Neural cell (in vitro differentiated cells): ENCODE results near the gene DPP6. TPM values are rescaled to one million over a fixed set of nuclear protein-coding genes. Genes with fewer than 3 reads are reported as not detected.

Experiments used
- H2AFZ ChIP-seq: fragments of 200-600, 300-800 bp; sonication (generic), shearing (Covaris generic); 2 replicates; pipeline ENCODE4 v1.6.0; 2014; ENCODE audit warnings: low read depth, mild to moderate bottlenecking, antibody characterized with exemption, low read length, moderate library complexity
- H3F3A ChIP-seq: fragments of 200-600 bp; shearing (Covaris generic); 2 replicates; pipeline ENCODE4 v1.6.1; 2016; ENCODE audit warnings: mild to moderate bottlenecking, moderate library complexity, mixed read lengths, antibody characterized with exemption, low read length; ENCODE audit not compliant: insufficient read depth, poor library complexity, severe bottlenecking
- H3K27ac ChIP-seq: fragments of 200-600, 300-800 bp; sonication (generic), shearing (Covaris generic); 2 replicates; pipeline ENCODE4 v1.5.1; 2014; ENCODE audit warnings: mild to moderate bottlenecking, low read length, moderate library complexity
- H3K27me3 ChIP-seq: fragments of 300-800, 200-600 bp; sonication (generic), shearing (Covaris generic); 2 replicates; pipeline ENCODE4 v1.6.0; 2014; ENCODE audit warnings: mild to moderate bottlenecking, low read depth, low read length, moderate library complexity; ENCODE audit not compliant: insufficient read depth
- H3K36me3 ChIP-seq: fragments of 300-800, 200-600 bp; sonication (generic), shearing (Covaris generic); 2 replicates; pipeline ENCODE4 v1.5.1; 2014; ENCODE audit warnings: mild to moderate bottlenecking, antibody characterized with exemption, low read length, moderate library complexity; ENCODE audit not compliant: insufficient read depth
- H3K4me2 ChIP-seq: fragments of 300-800, 200-600 bp; sonication (generic), shearing (Covaris generic); 2 replicates; pipeline ENCODE4 v1.6.0; 2014; ENCODE audit warnings: mild to moderate bottlenecking, low read length
- H3K4me3 ChIP-seq: fragments of 300-800, 200-600 bp; sonication (generic), shearing (Covaris generic); 2 replicates; pipeline ENCODE4 v1.5.1; 2014; ENCODE audit warnings: mild to moderate bottlenecking, low read length, moderate library complexity
- H3K79me2 ChIP-seq: fragments of 200-600 bp; shearing (Covaris generic); replicated peaks from 2 replicates; pipeline ENCODE4 v1.6.0; 2014; ENCODE audit warnings: mild to moderate bottlenecking, low read length, moderate library complexity; ENCODE audit not compliant: insufficient read depth
- H3K9ac ChIP-seq: fragments of 300-800, 200-600 bp; sonication (generic), shearing (Covaris generic); 2 replicates; pipeline ENCODE4 v1.6.1; 2016; ENCODE audit warnings: mild to moderate bottlenecking, low read length, mixed read lengths
- H3K9me2 ChIP-seq: fragments of 200-600 bp; shearing (Covaris generic); 2 replicates; pipeline ENCODE4 v1.6.1; 2016; ENCODE audit warnings: mild to moderate bottlenecking, low read length, mixed read lengths; ENCODE audit not compliant: insufficient read depth
- H3K9me3 ChIP-seq: fragments of 200-600, 300-800 bp; sonication (generic), shearing (Covaris generic); 2 replicates; pipeline ENCODE4 v1.6.1; 2016; ENCODE audit warnings: mild to moderate bottlenecking, mixed run types, low read length, moderate library complexity, mixed read lengths
- H4K20me1 ChIP-seq: fragments of 200-600 bp; shearing (Covaris generic); 2 replicates; pipeline ENCODE4 v1.6.1; 2016; ENCODE audit warnings: mild to moderate bottlenecking, mixed run types; ENCODE audit not compliant: insufficient read depth
- CTCF ChIP-seq: fragments of 450-650 bp; IDR thresholded peaks from 2 replicates; pipeline ENCODE4 v1.5.1; 2014; ENCODE audit warnings: antibody characterized with exemption, mild to moderate bottlenecking, moderate library complexity; ENCODE audit not compliant: poor library complexity, severe bottlenecking
- EP300 ChIP-seq: fragments of 450-650 bp; conservative IDR thresholded peaks from 2 replicates; pipeline ENCODE4 v1.6.1; 2014; ENCODE audit warnings: antibody characterized with exemption, mild to moderate bottlenecking, moderate library complexity; ENCODE audit not compliant: poor library complexity, severe bottlenecking
- EZH2 ChIP-seq: fragments of 200-600, 300-800 bp; shearing (Covaris generic), sonication (generic); IDR thresholded peaks from 2 replicates; pipeline ENCODE4 v1.6.1; 2014; ENCODE audit warnings: antibody characterized with exemption, low read length, borderline replicate concordance, mild to moderate bottlenecking; ENCODE audit not compliant: insufficient read depth, poor library complexity, severe bottlenecking
- MXI1 ChIP-seq: fragments of 450-650 bp; conservative IDR thresholded peaks from 2 replicates; pipeline ENCODE4 v1.6.1; 2014; ENCODE audit warnings: antibody characterized with exemption, mild to moderate bottlenecking; ENCODE audit not compliant: poor library complexity, severe bottlenecking
- POLR2AphosphoS5 ChIP-seq: IDR thresholded peaks from 2 replicates; pipeline ENCODE4 v1.6.1; 2012
- RAD21 ChIP-seq: fragments of 450-650 bp; conservative IDR thresholded peaks from 2 replicates; pipeline ENCODE4 v1.6.1; 2014; ENCODE audit warnings: antibody characterized with exemption, mild to moderate bottlenecking, moderate library complexity
- REST ChIP-seq: IDR thresholded peaks from 2 replicates; pipeline ENCODE4 v1.6.1; 2012; ENCODE audit warnings: borderline replicate concordance
- SMC3 ChIP-seq: fragments of 450-650 bp; conservative IDR thresholded peaks from 2 replicates; pipeline ENCODE4 v1.6.1; 2014; ENCODE audit warnings: antibody characterized with exemption, mild to moderate bottlenecking, moderate library complexity; ENCODE audit not compliant: poor library complexity
- TAF1 ChIP-seq: IDR thresholded peaks from 2 replicates; pipeline ENCODE4 v1.6.1; 2012; ENCODE audit warnings: low read depth
- polyA plus RNA-seq: library from polyadenylated mRNA; depleted of rRNA; stranded (reverse); fragments of >200 nt; gene quantifications from 2 replicates; pipeline ENCODE4 v1.2.3, GENCODE V29; 2014

The DPP6 gene
- polyA plus RNA-seq, 1 donor from 2014 or later, result 20.4 TPM

GRCh38 chr7:154212861-154213260, 160.7 kb downstream of the DPP6 start:
- Histone ChIP-seq H3K27ac (no peak overlapping the region), H3F3A (no peaks in the 10 kb centered on the region), H3K79me2 (no peaks in the 10 kb centered on the region), H2AFZ (no peak overlapping the region), H3K4me3 (no peak overlapping the region), H3K27me3 (no peaks in the 10 kb centered on the region), H3K9me2 (no peaks in the 10 kb centered on the region), H4K20me1 (no peaks in the 10 kb centered on the region), H3K36me3 (no peaks in the 10 kb centered on the region), H3K4me2 (no peak overlapping the region), H3K9me3 (no peaks in the 10 kb centered on the region), H3K9ac (no peak overlapping the region)
- no peak for TF ChIP-seq CTCF
- no peak for TF ChIP-seq EZH2
- no peak for TF ChIP-seq POLR2AphosphoS5
- TF ChIP-seq MXI1, result no peak
- no peak for TF ChIP-seq RAD21
- no peak for TF ChIP-seq REST
- no peak for TF ChIP-seq EP300
- no peak for TF ChIP-seq SMC3
- no peak for TF ChIP-seq TAF1

GRCh38 chr7:154217688-154218340, 165.6 kb downstream of the DPP6 start:
- no peak overlapping the region for H3K4me3 ChIP-seq
- TF ChIP-seq REST (no peak), CTCF (no peak), EP300 (no peak), EZH2 (no peak), MXI1 (no peak), POLR2AphosphoS5 (no peak), TAF1 (no peak), SMC3 (no peak), RAD21 (no peak)
- no peaks in the 10 kb centered on the region for H3K9me3 ChIP-seq
- H2AFZ ChIP-seq, result no peak overlapping the region
- no peaks in the 10 kb centered on the region for H4K20me1 ChIP-seq
- no peak overlapping the region for H3K4me2 ChIP-seq
- H3K36me3 ChIP-seq, result no peaks in the 10 kb centered on the region
- H3K9ac ChIP-seq, result no peak overlapping the region
- no peaks in the 10 kb centered on the region for H3K79me2 ChIP-seq
- H3F3A ChIP-seq, result no peaks in the 10 kb centered on the region
- no peaks in the 10 kb centered on the region for H3K9me2 ChIP-seq
- H3K27ac ChIP-seq, result no peak overlapping the region
- H3K27me3 ChIP-seq, result no peaks in the 10 kb centered on the region
